Measurements from ENCODE around the gene MAST2. TPM values are rescaled to one million over a fixed set of nuclear protein-coding genes. Genes with fewer than 3 reads are reported as not detected.

MAST2 gene
- total and polyA plus RNA-seq, 2 donors (not counting 3 experiments of a cell fraction or from before 2014, with no cell fraction given) = 25.0 to 41.2 TPM

GRCh38 chr1:45755697-45756096 is 47.7 kb upstream of the MAST2 start:
- no peak overlapping the region for H3K9ac ChIP-seq (replicated peaks; ENCODE audit: extremely low read depth, insufficient read depth, low read length)
- no peaks in the 10 kb centered on the region for H3K79me2 ChIP-seq (ENCODE audit: control insufficient read depth, insufficient read depth, low read length)
- CTCF ChIA-PET = no interaction called here
- intact Hi-C loops (cut with micrococcal nuclease) (no loop called here), dilution Hi-C loops (cut with MboI; ENCODE audit: extremely low pct_ligation_motif_present, low sequenced_read_pairs) (no loop called here)
- no peaks in the 10 kb centered on the region for H3K9me3 ChIP-seq (replicated peaks; ENCODE audit: control insufficient read depth, insufficient read depth, low read length)
- no peak overlapping the region for H3K27ac ChIP-seq (ENCODE audit: insufficient read depth, low read depth, low read length)
- H3K4me3 ChIP-seq (replicated peaks in 1 of 3; ENCODE audit: insufficient read depth in 1 of 3, low read depth in 1 of 3, low read length in 3 of 3) = no peak overlapping the region
- FAIRE-seq = no peak
- H3K27me3 ChIP-seq (ENCODE audit: control insufficient read depth in 2 of 2, insufficient read depth in 2 of 2, low read length in 2 of 2) = peaks cover 3 to 10% of the 10 kb centered on the region in 2 experiments
- H3K4me1 ChIP-seq (ENCODE audit: control insufficient read depth, extremely low read depth, insufficient read depth, low read length) = peaks cover 4% of the 10 kb centered on the region
- H2AFZ ChIP-seq (ENCODE audit: low read depth, low read length) = no peak overlapping the region
- no peaks in the 10 kb centered on the region for H3K9me1 ChIP-seq (replicated peaks; ENCODE audit: control insufficient read depth, extremely low read depth, insufficient read depth, low read length)
- H3K4me2 ChIP-seq (ENCODE audit: insufficient read depth, low read length) = no peak overlapping the region
- POLR2A ChIA-PET = no interaction called here
- DNase-seq (ENCODE audit: low read depth, low spot score) = no peak
- no peak for TF ChIP-seq EZH2 (IDR thresholded peaks at IDR 0.05; ENCODE audit: borderline replicate concordance, low read depth, low read length, severe bottlenecking)
- no peak for TF ChIP-seq GATA2 (IDR thresholded peaks at IDR 0.05; ENCODE audit: insufficient read depth, insufficient read length, low read depth, low read length)
- TF ChIP-seq POLR2A (IDR thresholded peaks at IDR 0.05; ENCODE audit: low read depth, low read length) = no peak
- TF ChIP-seq CTCF (IDR thresholded peaks at IDR 0.05; ENCODE audit: extremely low read depth in 1 of 2, insufficient read depth in 1 of 2, low read depth in 1 of 2, low read length in 2 of 2) = no peak
- TF ChIP-seq JUN (IDR thresholded peaks at IDR 0.05; ENCODE audit: borderline replicate concordance, insufficient read depth, insufficient read length, low read depth) = no peak
- no peak for TF ChIP-seq FOS (IDR thresholded peaks at IDR 0.05; ENCODE audit: borderline replicate concordance, insufficient read depth, low read length)
- TF ChIP-seq POLR2AphosphoS5 (IDR thresholded peaks at IDR 0.05; ENCODE audit: insufficient read depth, low read depth, low read length) = no peak
- no peak for TF ChIP-seq MYC (IDR thresholded peaks at IDR 0.05; ENCODE audit: low read depth, low read length)
- TF ChIP-seq, protein P1, sequence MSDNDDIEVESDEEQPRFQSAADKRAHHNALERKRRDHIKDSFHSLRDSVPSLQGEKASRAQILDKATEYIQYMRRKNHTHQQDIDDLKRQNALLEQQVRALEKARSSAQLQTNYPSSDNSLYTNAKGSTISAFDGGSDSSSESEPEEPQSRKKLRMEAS (IDR thresholded peaks at IDR 0.05; ENCODE audit: insufficient read depth, insufficient read length) = no peak
- no peaks in the 10 kb centered on the region for H3K36me3 ChIP-seq (ENCODE audit: control insufficient read depth in 2 of 2, extremely low read depth in 1 of 2, insufficient read depth in 2 of 2, low read length in 2 of 2)
- no TSS peak for BruUV-seq (replicated peaks)
- no peaks in the 10 kb centered on the region for H4K20me1 ChIP-seq (replicated peaks; ENCODE audit: control insufficient read depth, extremely low read depth, insufficient read depth, low read length)

All from endothelial cell of umbilical vein (primary cell).